Duodenal mucosa (tissue), 2 donors: ENCODE data around the gene DAO.
"Not testable (repeated sequence)": the region's sequence is repeated elsewhere in the genome, so short reads cannot be mapped to it uniquely, and the experiment has no call there.

ENCODE experiments used
- H3K27ac ChIP-seq: one replicate; pipeline ENCODE4 v1.7.0; 2013; ENCODE audit warnings: low read depth, low read length
- H3K27me3 ChIP-seq, 2 donors: one replicate each; pipeline ENCODE4 v1.7.0; 2013; ENCODE audit warnings: low read length in 2 of 2, control low read depth in 1 of 2; ENCODE audit not compliant: insufficient read depth in 2 of 2, control insufficient read depth in 1 of 2
- H3K36me3 ChIP-seq, 2 donors: one replicate each; pipeline ENCODE4 v1.7.0; 2013; ENCODE audit warnings: low read length in 2 of 2, control low read depth in 1 of 2; ENCODE audit not compliant: insufficient read depth in 2 of 2, control insufficient read depth in 1 of 2
- H3K4me1 ChIP-seq, 2 donors: one replicate each; pipeline ENCODE4 v1.7.0; 2013; ENCODE audit warnings: low read length in 2 of 2, control low read depth in 1 of 2; ENCODE audit not compliant: insufficient read depth in 2 of 2, control insufficient read depth in 1 of 2
- H3K4me3 ChIP-seq, 2 donors: one replicate each; pipeline ENCODE4 v1.7.0; 2013; ENCODE audit warnings: low read length in 2 of 2, low read depth in 1 of 2
- H3K9ac ChIP-seq, 2 donors: one replicate each; pipeline ENCODE4 v1.7.0; 2013; ENCODE audit warnings: low read length in 2 of 2, low read depth in 1 of 2
- H3K9me3 ChIP-seq, 2 donors: one replicate each; pipeline ENCODE4 v1.7.0; 2013; ENCODE audit warnings: low read length in 2 of 2, control low read depth in 1 of 2; ENCODE audit not compliant: control insufficient read depth in 1 of 2

Gene DAO

GRCh38 chr12:108838194-108839017, 41.5 kb upstream of the DAO start:
- Histone ChIP-seq H3K9me3 (no peaks in the 10 kb centered on the region), H3K4me1 (peaks cover 14 to 24% of the 10 kb centered on the region in 2 donors), H3K27me3 (no peaks in the 10 kb centered on the region), H3K27ac (peak overlapping the region; percentile 55), H3K4me3 (no peak overlapping the region), H3K36me3 (peaks cover 11 to 29% of the 10 kb centered on the region in 2 donors), H3K9ac (peak overlapping the region in 1 of 2 donors; percentile 11)

- Histone ChIP-seq H3K9ac (peak overlapping the region in 1 of 2 donors; percentile 26), H3K36me3 (peaks cover 9 to 29% of the 10 kb centered on the region in 2 donors), H3K9me3 (no peaks in the 10 kb centered on the region), H3K27me3 (no peaks in the 10 kb centered on the region), H3K27ac (peak overlapping the region; percentile 65), H3K4me1 (peaks cover 14 to 24% of the 10 kb centered on the region in 2 donors), H3K4me3 (no peak overlapping the region)
Observed at GRCh38 chr12:108839018-108839889, 40.6 kb upstream of the DAO start.

- Histone ChIP-seq H3K4me3 (no peak overlapping the region), H3K9me3 (no peaks in the 10 kb centered on the region), H3K27ac (peak overlapping the region; percentile 65), H3K9ac (peak overlapping the region in 1 of 2 donors; percentile 26), H3K4me1 (peaks cover 14 to 24% of the 10 kb centered on the region in 2 donors), H3K27me3 (no peaks in the 10 kb centered on the region), H3K36me3 (peaks cover 4 to 30% of the 10 kb centered on the region in 2 donors)
Observed at GRCh38 chr12:108839890-108840230, 40.0 kb upstream of the DAO start.

GRCh38 chr12:108840605-108841332, 39.1 kb upstream of the DAO start:
- Histone ChIP-seq H3K27ac (no peak overlapping the region), H3K4me1 (peaks cover 14 to 24% of the 10 kb centered on the region in 2 donors), H3K27me3 (no peaks in the 10 kb centered on the region), H3K4me3 (no peak overlapping the region), H3K9ac (no peak overlapping the region), H3K9me3 (no peaks in the 10 kb centered on the region), H3K36me3 (peaks cover 3 to 23% of the 10 kb centered on the region in 2 donors)

DNA sequence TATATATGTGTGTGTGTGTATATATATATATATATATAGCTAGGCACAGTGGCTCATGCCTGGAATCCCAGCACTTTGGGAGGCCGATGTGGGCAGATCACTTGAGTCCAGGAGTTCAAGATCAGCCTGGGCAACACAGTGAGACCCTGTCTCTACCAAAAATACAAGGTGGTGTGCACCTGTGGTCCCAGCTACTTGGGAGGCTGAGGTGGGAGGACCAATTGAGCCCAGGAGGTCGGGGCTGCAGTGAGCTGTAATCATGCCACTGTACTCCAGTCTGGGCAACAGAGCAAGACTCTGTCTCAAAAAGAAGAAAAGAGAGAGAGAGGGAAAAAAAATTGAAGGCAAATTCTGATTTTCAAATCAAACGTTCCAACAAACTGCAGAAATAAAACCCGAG, 38.1 kb upstream of the DAO start:
- H3K9me3 ChIP-seq, H3K27me3 ChIP-seq, H3K4me3 ChIP-seq, H3K27ac ChIP-seq, H3K9ac ChIP-seq: not testable (repeated sequence)
- Histone ChIP-seq H3K36me3 (peaks cover 3 to 26% of the 10 kb centered on the region in 2 donors), H3K4me1 (peaks cover 14 to 24% of the 10 kb centered on the region in 2 donors)

- Histone ChIP-seq H3K9me3 (no peaks in the 10 kb centered on the region), H3K27me3 (no peaks in the 10 kb centered on the region), H3K27ac (no peak overlapping the region), H3K4me3 (no peak overlapping the region), H3K9ac (no peak overlapping the region), H3K4me1 (peaks cover 14 to 24% of the 10 kb centered on the region in 2 donors), H3K36me3 (peaks cover 3 to 26% of the 10 kb centered on the region in 2 donors)
Observed at GRCh38 chr12:108842361-108842760, 37.5 kb upstream of the DAO start.

- H3K36me3 ChIP-seq = peaks cover 8 to 33% of the 10 kb centered on the region in 2 donors
- no peak overlapping the region for H3K4me3 ChIP-seq
- no peaks in the 10 kb centered on the region for H3K9me3 ChIP-seq
- no peaks in the 10 kb centered on the region for H3K27me3 ChIP-seq
- peaks cover 12 to 22% of the 10 kb centered on the region in 2 donors for H3K4me1 ChIP-seq
- H3K9ac ChIP-seq = no peak overlapping the region
- no peak overlapping the region for H3K27ac ChIP-seq
Observed at GRCh38 chr12:108843187-108843586, 36.7 kb upstream of the DAO start.

DNA sequence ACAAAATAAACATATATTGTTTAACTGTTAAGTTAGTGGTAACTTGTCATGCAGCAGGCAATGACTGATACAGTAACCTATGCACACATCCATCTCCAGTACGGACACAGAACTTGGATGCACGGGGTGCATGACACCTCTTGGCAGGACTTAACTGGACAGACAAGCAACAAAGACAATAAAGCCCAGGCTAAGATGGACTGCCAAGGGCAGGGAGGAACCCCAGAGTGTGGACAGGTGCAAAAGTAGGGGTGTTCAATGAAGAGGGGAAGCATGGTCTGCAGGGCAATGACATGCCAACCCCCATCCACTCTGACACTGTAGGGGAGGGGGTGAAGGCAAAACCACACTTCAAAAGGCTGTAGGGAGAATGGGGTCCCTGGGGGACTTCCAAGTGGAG, 34.2 kb upstream of the DAO start:
- Histone ChIP-seq H3K9me3 (no peaks in the 10 kb centered on the region), H3K4me1 (peaks cover 0 to 4% of the 10 kb centered on the region in 2 donors), H3K9ac (no peak overlapping the region), H3K4me3 (no peak overlapping the region), H3K27me3 (no peaks in the 10 kb centered on the region), H3K36me3 (peaks cover 8 to 38% of the 10 kb centered on the region in 2 donors), H3K27ac (no peak overlapping the region)

- no peak overlapping the region for H3K4me3 ChIP-seq
- H3K27me3 ChIP-seq = no peaks in the 10 kb centered on the region
- H3K9ac ChIP-seq = no peak overlapping the region
- peaks cover 8 to 38% of the 10 kb centered on the region in 2 donors for H3K36me3 ChIP-seq
- no peaks in the 10 kb centered on the region for H3K4me1 ChIP-seq
- no peaks in the 10 kb centered on the region for H3K9me3 ChIP-seq
- H3K27ac ChIP-seq = no peak overlapping the region
Observed at GRCh38 chr12:108846290-108846701, 33.6 kb upstream of the DAO start.
